ENCODE measurements around the gene LAMA3. TPM values are rescaled to one million over a fixed set of nuclear protein-coding genes. Genes with fewer than 3 reads are reported as not detected.

LAMA3 gene
- total RNA-seq, 1 donor = 8.3 TPM

- no peak for DNase-seq (ENCODE audit: insufficient read length, low spot score, missing footprints)
- Histone ChIP-seq H2AFZ (ENCODE audit: low read length) (no peak overlapping the region), H3K4me1 (ENCODE audit: insufficient read depth, low read length) (no peaks in the 10 kb centered on the region), H4K20me1 (ENCODE audit: insufficient read depth, low read length) (no peaks in the 10 kb centered on the region), H3K27ac (ENCODE audit: low read depth, low read length) (no peak overlapping the region), H3K79me2 (ENCODE audit: insufficient read depth, low read length) (no peaks in the 10 kb centered on the region), H3K9me3 (ENCODE audit: low read depth, low read length) (no peaks in the 10 kb centered on the region), H3K27me3 (ENCODE audit: insufficient read depth, low read length) (peaks cover 2% of the 10 kb centered on the region), H3K36me3 (ENCODE audit: insufficient read depth, low read length) (no peaks in the 10 kb centered on the region), H3K4me3 (ENCODE audit: insufficient read depth, low read length) (no peak overlapping the region), H3K4me2 (ENCODE audit: insufficient read depth, low read length) (no peak overlapping the region)
- TF ChIP-seq CTCF (IDR thresholded peaks at IDR 0.05; ENCODE audit: extremely low read depth, low read depth, low read length) = no peak
These were observed 213.1 kb downstream of the LAMA3 start for GRCh38 chr18:23902396-23902795.

GRCh38 chr18:23903971-23904370, 214.7 kb downstream of the LAMA3 start:
- Histone ChIP-seq H3K27ac (ENCODE audit: low read depth, low read length) (no peak overlapping the region), H2AFZ (ENCODE audit: low read length) (no peak overlapping the region), H3K36me3 (ENCODE audit: insufficient read depth, low read length) (no peaks in the 10 kb centered on the region), H3K4me2 (ENCODE audit: insufficient read depth, low read length) (no peak overlapping the region), H3K4me1 (ENCODE audit: insufficient read depth, low read length) (no peaks in the 10 kb centered on the region), H3K27me3 (ENCODE audit: insufficient read depth, low read length) (no peaks in the 10 kb centered on the region), H3K79me2 (ENCODE audit: insufficient read depth, low read length) (no peaks in the 10 kb centered on the region), H3K4me3 (ENCODE audit: insufficient read depth, low read length) (no peak overlapping the region), H4K20me1 (ENCODE audit: insufficient read depth, low read length) (no peaks in the 10 kb centered on the region), H3K9me3 (ENCODE audit: low read depth, low read length) (no peaks in the 10 kb centered on the region)
- no peak for DNase-seq (ENCODE audit: insufficient read length, low spot score, missing footprints)
- TF ChIP-seq CTCF (IDR thresholded peaks at IDR 0.05; ENCODE audit: extremely low read depth, low read depth, low read length) = no peak

GRCh38 chr18:23906658-23907057, 217.4 kb downstream of the LAMA3 start:
- H3K79me2 ChIP-seq (ENCODE audit: insufficient read depth, low read length) = no peaks in the 10 kb centered on the region
- no peaks in the 10 kb centered on the region for H3K27me3 ChIP-seq (ENCODE audit: insufficient read depth, low read length)
- no peaks in the 10 kb centered on the region for H4K20me1 ChIP-seq (ENCODE audit: insufficient read depth, low read length)
- H3K4me2 ChIP-seq (ENCODE audit: insufficient read depth, low read length) = no peak overlapping the region
- no peak overlapping the region for H3K27ac ChIP-seq (ENCODE audit: low read depth, low read length)
- DNase-seq (ENCODE audit: insufficient read length, low spot score, missing footprints) = no peak
- no peaks in the 10 kb centered on the region for H3K36me3 ChIP-seq (ENCODE audit: insufficient read depth, low read length)
- no peak overlapping the region for H2AFZ ChIP-seq (ENCODE audit: low read length)
- H3K4me1 ChIP-seq (ENCODE audit: insufficient read depth, low read length) = no peaks in the 10 kb centered on the region
- no peak overlapping the region for H3K4me3 ChIP-seq (ENCODE audit: insufficient read depth, low read length)
- H3K9me3 ChIP-seq (ENCODE audit: low read depth, low read length) = no peaks in the 10 kb centered on the region
- no peak for TF ChIP-seq CTCF (IDR thresholded peaks at IDR 0.05; ENCODE audit: extremely low read depth, low read depth, low read length)

GRCh38 chr18:23908827-23909226, 219.6 kb downstream of the LAMA3 start:
- H3K27me3 ChIP-seq (ENCODE audit: insufficient read depth, low read length) = no peaks in the 10 kb centered on the region
- H3K27ac ChIP-seq (ENCODE audit: low read depth, low read length) = no peak overlapping the region
- peaks cover 2% of the 10 kb centered on the region for H4K20me1 ChIP-seq (ENCODE audit: insufficient read depth, low read length)
- no peak overlapping the region for H3K4me3 ChIP-seq (ENCODE audit: insufficient read depth, low read length)
- no peaks in the 10 kb centered on the region for H3K36me3 ChIP-seq (ENCODE audit: insufficient read depth, low read length)
- TF ChIP-seq CTCF (IDR thresholded peaks at IDR 0.05; ENCODE audit: extremely low read depth, low read depth, low read length) = no peak
- no peaks in the 10 kb centered on the region for H3K9me3 ChIP-seq (ENCODE audit: low read depth, low read length)
- no peak for DNase-seq (ENCODE audit: insufficient read length, low spot score, missing footprints)
- H3K4me1 ChIP-seq (ENCODE audit: insufficient read depth, low read length) = no peaks in the 10 kb centered on the region
- H3K4me2 ChIP-seq (ENCODE audit: insufficient read depth, low read length) = no peak overlapping the region
- no peaks in the 10 kb centered on the region for H3K79me2 ChIP-seq (ENCODE audit: insufficient read depth, low read length)
- no peak overlapping the region for H2AFZ ChIP-seq (ENCODE audit: low read length)
